GM12892 (cell line): ENCODE results near the gene SNX7.

Source experiments
- POLR2A ChIP-seq: IDR thresholded peaks from 2 replicates; pipeline ENCODE4 v1.6.1; 2011; ENCODE audit warnings: low read depth, low read length, control low read depth
- POLR2AphosphoS5 ChIP-seq: IDR thresholded peaks from 2 replicates; pipeline ENCODE4 v1.6.1; 2011; ENCODE audit warnings: low read depth, low read length, control low read depth

DNA sequence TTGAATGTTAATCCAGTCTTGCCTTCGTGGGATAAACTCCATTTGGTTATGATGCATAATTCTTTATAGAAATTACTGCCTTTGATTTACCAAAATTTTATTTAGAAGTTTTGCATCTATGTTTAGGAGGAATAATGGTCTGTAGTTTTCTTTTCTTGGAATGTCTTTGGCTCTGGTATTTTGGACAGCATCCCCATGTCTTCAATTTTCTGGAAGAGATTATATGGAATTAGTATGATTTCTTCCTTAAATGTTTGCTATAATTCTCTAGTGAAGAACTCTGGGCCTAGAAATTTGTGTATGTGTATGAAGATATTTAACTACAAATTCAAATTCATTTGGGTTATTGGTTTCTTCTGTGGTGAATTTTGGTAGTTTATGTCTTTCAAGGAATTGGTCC is 92.7 kb downstream of the SNX7 start:
- no peak for TF ChIP-seq POLR2AphosphoS5
- TF ChIP-seq POLR2A, result no peak
